ENCODE measurements around the gene FOXP1.
"Not testable (repeated sequence)": the region's sequence is repeated elsewhere in the genome, so short reads cannot be mapped to it uniquely, and the experiment has no call there.

Gene FOXP1

DNA sequence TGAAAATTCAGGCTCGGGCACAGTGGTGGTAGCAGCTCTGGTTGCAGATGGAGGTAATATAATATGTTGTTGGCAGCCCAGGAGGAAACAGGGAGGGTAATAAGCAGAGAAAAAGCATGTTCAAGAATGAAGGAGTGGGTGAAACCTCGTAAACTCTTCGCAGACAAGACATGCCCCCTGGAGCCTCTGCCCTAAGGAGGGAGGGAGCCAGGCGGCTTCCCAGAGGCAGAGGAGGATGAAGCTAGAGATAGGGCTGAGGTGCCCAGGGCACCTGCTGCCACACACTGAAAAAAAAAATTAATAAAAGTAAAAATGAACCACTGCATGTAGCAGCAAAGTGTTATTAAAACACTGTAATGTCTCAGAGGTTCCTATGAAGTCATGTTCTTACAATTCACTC lies 137.3 kb downstream of the FOXP1 start:
- no peaks in the 10 kb centered on the region for H3K9me3 Mint-ChIP-seq
- no peaks in the 10 kb centered on the region for H3K27me3 Mint-ChIP-seq
- H3K27ac Mint-ChIP-seq, result peak overlapping the region; percentile 91
- H3K4me1 Mint-ChIP-seq (ENCODE audit: low read depth), result peaks cover 99% of the 10 kb centered on the region
- H3K4me3 Mint-ChIP-seq, result no peak overlapping the region
- no peaks in the 10 kb centered on the region for H3K36me3 Mint-ChIP-seq (ENCODE audit: low read depth)

DNA sequence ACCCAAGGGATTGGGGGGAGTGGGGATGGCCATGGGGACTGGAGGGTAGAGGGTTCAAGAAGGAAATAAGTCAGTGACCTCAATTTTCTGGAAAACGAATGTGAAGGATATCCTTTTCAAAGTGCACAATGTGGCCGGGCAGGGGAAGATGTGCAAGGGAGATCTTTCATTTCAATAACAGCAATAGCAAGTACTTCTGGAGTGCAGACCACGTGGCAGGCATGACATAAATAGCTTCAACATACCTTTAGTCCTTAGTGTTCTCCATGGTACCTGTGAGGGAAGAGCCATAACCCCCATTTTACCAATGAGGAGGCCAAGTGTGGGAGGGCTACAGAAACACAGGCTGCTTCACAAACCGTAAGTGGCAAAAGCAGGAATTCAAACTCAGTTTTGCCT lies 138.7 kb downstream of the FOXP1 start:
- Mint-ChIP-seq H3K9me3 (no peaks in the 10 kb centered on the region), H3K27me3 (no peaks in the 10 kb centered on the region), H3K27ac (peak overlapping the region; percentile 100), H3K4me3 (peak overlapping the region; percentile 78), H3K36me3 (ENCODE audit: low read depth) (no peaks in the 10 kb centered on the region), H3K4me1 (ENCODE audit: low read depth) (peaks cover 99% of the 10 kb centered on the region)

DNA sequence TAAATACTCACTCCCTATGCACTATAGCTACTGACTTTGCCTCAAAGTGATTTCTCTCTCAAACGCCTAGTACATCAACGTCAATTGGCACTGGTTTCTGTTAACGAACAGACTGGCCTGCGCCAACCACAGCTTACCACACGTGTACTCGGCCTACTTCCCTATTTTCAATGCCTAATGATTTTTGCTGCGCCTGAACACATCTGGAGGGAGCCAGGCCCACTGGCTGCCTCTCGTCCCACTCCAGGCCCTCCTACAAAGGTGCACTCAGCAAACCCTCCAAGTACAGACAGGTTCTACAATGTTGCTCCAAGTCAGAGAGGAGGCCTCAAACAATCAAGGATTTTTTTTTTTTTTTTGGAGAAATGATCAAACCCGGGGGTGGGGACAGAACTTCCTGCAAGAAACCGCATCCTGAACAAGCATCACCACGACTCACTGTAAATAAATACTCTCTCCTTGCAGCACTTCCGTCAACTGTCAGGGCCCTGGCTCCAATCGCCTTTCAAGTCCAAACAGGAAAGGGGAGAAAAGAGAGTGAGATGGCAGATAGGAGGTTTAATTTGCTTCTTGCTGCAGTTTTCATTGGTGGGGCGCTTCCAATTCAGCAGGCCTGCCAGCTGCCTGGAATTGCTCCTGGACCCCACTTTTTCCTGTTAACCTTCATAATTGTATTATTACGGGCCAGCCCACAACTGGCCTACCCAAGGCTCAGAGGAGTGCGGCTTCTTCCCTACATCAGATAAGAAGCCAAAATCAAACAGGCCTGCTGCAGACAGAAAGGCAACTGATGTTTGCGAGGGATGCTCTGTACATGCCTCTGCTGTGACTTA lies 139.3 kb downstream of the FOXP1 start:
- H3K9me3 Mint-ChIP-seq, result no peaks in the 10 kb centered on the region
- H3K27ac Mint-ChIP-seq, result peak overlapping the region; percentile 100
- H3K4me1 Mint-ChIP-seq (ENCODE audit: low read depth), result peaks cover 99% of the 10 kb centered on the region

DNA sequence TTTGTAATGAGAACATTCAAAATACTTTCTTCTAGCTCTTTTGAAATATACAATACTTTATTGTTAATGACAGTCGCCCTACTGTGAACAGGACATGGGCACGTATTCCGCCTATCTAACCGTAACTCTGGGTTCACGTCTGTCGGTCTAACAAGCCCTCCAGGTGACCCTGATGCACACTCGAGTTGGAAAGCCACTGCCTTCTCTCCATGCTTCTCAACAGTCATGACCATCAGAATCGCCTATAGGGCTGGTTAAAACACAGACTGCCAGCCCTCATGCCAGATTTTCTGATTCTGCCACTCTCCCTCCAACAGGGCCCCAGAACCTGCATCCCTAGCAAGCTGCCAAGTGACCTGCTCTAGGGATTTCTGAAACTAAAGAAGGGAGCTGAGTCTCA lies 140.2 kb downstream of the FOXP1 start:
- Mint-ChIP-seq H3K27ac (peak overlapping the region; percentile 100), H3K4me3 (peak overlapping the region; percentile 58), H3K27me3 (no peaks in the 10 kb centered on the region), H3K36me3 (ENCODE audit: low read depth) (no peaks in the 10 kb centered on the region), H3K4me1 (ENCODE audit: low read depth) (peaks cover 99% of the 10 kb centered on the region), H3K9me3 (no peaks in the 10 kb centered on the region)

More for the DNA sequence above, 139.3 kb downstream of the FOXP1 start:
- Mint-ChIP-seq H3K4me3 (peak overlapping the region; percentile 78), H3K27me3 (no peaks in the 10 kb centered on the region), H3K36me3 (ENCODE audit: low read depth) (no peaks in the 10 kb centered on the region)

DNA sequence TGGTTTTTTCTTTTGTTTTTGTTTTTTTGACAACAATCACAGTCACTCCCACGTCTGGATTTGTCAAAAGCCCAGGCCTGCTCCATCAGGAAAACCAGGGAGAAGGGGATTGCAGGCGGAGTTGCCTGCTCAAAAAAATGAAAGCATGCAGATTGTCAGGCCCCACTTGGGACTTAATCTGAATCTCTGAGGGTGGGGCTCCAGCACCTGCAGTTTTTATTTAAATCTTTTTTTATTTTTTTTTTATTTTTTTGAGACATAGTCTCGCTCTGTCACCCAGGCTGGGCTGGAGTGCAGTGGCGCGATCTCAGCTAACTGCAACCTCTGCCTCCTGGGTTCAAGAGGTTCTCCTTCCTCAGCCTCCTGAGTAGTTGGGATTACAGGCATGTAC lies 140.9 kb downstream of the FOXP1 start:
- Mint-ChIP-seq H3K36me3 (ENCODE audit: low read depth) (no peaks in the 10 kb centered on the region), H3K9me3 (no peaks in the 10 kb centered on the region), H3K4me1 (ENCODE audit: low read depth) (peaks cover 99% of the 10 kb centered on the region), H3K27me3 (no peaks in the 10 kb centered on the region), H3K27ac (peak overlapping the region; percentile 100), H3K4me3 (peak overlapping the region; percentile 67)

DNA sequence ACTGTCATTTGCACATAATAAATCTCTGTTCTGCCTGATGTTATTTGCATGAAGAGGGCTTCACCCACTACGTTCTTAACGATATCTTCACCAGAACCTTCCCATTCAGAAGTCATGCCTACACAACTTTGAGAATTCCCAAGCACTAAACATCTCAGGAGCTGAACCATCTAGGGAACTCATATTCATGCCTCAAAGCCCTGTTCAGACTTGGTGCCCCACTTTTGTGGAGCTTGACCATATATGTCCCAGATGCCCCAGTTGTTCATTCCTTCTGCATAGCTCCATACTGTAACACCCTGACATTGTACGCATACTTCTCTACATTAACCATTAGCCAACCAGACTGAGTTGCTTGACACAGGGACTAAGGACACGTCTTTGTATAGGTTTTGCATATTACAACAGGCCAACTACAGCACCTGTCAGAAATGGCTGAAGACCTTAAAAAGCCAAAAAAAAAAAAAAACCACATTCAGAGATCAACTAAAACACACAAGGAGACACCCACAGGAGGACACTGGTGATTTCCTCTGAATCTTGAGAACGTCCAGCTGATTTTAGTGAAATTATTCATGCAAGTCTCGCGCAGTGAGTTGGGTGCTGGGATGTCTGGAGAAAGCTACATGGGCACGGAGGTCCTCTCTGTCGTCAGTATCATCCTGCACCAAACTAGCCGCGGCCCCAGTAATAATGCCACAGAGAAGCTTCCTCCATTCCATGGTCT lies 141.4 kb downstream of the FOXP1 start:
- Mint-ChIP-seq H3K27me3 (no peaks in the 10 kb centered on the region), H3K9me3 (no peaks in the 10 kb centered on the region), H3K4me1 (ENCODE audit: low read depth) (peaks cover 99% of the 10 kb centered on the region)

DNA sequence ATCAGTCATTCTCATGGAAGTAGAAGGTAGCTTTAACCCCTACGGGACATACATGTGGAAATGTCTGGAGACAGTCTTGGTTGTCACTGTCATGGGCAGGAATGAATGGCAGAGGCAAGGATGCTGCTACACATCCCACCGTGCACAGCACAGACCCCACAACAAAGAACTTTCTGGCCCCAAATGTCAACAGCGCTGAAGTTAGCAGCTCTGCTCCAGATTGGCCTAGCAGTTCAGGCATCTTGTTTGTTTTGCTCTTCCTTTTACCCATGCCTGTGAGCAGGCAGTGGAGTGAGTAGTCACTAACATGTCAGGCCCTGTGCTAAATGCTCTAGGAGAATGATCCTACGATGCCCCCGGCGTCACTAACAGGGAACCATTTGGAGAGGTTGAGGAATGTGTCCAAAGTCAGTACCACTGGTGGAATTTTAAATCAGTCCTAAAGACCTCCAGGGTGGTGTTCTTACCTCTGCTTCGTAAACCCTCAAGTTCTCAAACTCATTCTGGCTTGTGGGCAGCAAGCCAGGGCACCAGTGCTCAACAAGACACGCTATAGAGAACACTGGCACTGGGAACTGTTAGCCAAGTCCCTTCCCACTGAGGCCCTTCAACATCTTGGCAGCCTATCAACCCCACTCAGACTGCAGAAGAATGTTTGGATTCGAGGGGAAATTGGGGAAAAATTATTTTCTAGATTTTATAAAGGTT lies 142.2 kb downstream of the FOXP1 start:
- H3K4me1 Mint-ChIP-seq (ENCODE audit: low read depth), result peaks cover 99% of the 10 kb centered on the region
- peak overlapping the region; percentile 53 for H3K4me3 Mint-ChIP-seq
- peaks cover 2% of the 10 kb centered on the region for H3K36me3 Mint-ChIP-seq (ENCODE audit: low read depth)

More for the DNA sequence above, 141.4 kb downstream of the FOXP1 start:
- no peaks in the 10 kb centered on the region for H3K36me3 Mint-ChIP-seq (ENCODE audit: low read depth)
- peak overlapping the region; percentile 67 for H3K4me3 Mint-ChIP-seq
- H3K27ac Mint-ChIP-seq, result peak overlapping the region; percentile 95

DNA sequence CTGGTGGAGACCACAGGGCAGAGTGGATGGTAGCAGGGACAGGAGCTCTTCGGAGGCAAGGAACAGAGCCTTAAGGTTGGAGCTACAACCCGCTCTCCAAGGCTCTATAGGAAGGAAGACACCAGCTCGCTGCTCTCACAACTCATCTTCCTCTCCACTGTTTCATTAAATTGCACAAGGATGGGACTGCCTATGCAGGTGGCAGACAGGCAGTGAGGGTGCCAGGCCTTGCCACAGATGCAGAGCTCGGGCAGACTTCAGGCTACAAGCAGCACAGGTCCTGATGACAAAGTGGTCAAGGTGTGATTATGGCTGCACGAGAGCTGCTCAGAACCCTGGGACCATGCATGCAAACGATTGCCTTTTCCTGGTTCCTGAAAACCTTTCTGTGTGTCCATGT lies 144.6 kb downstream of the FOXP1 start:
- Mint-ChIP-seq H3K27me3 (no peaks in the 10 kb centered on the region), H3K4me3 (no peak overlapping the region), H3K36me3 (ENCODE audit: low read depth) (peaks cover 11% of the 10 kb centered on the region), H3K9me3 (no peaks in the 10 kb centered on the region), H3K4me1 (ENCODE audit: low read depth) (peaks cover 93% of the 10 kb centered on the region), H3K27ac (no peak overlapping the region)

More for the DNA sequence above, 142.2 kb downstream of the FOXP1 start:
- Mint-ChIP-seq H3K27ac (peak overlapping the region; percentile 95), H3K27me3 (no peaks in the 10 kb centered on the region), H3K9me3 (no peaks in the 10 kb centered on the region)

DNA sequence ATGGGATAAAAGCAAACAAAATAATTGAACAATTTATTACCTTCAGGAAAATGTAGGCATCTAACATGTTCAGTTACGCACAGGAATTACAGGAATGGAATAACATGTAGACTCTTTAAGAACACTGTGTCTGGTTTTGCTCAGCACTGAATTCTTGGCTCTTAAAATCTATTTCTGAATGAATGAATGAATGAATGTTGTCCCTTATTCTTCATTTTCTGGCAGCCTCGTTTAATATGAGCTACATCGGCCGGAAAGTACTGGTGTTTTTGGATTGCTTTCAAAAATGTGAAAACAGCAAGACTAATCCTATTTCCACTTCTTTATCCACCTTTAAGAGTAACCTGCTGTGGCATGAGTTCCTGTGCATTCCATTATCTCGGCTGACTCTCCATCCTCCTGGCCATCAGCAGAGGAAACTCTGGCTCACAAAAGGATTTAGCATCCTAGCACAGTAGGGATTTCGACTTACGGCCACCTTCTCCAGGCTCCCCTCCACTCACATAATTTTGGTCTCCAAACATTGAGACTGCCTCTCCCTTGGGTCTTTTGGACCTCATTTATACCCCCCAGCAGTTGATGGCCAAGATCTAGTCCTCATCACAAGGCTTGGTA lies 145.3 kb downstream of the FOXP1 start:
- Mint-ChIP-seq H3K9me3 (no peaks in the 10 kb centered on the region), H3K27ac (peak overlapping the region; percentile 26), H3K27me3 (no peaks in the 10 kb centered on the region), H3K4me1 (ENCODE audit: low read depth) (peaks cover 93% of the 10 kb centered on the region), H3K4me3 (no peak overlapping the region), H3K36me3 (ENCODE audit: low read depth) (peaks cover 11% of the 10 kb centered on the region)

DNA sequence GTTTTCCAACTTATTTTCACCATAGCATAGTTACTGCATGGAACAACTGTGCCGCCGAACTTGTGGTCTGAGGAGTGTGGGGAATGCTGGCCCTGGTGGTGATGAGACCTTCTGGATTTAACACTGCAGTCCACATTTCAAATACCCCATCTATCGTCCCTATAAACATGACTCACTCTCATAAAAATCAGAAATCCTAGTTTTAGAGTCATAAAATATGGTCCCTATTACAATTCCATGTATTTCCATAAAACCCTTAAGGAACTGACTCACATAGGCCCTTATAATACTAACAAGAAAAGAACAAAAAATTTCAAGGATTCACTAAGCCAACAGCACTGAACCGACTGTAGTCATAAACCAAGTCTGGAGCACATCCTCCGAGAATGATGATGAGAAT lies 147.2 kb downstream of the FOXP1 start:
- Mint-ChIP-seq H3K4me1 (ENCODE audit: low read depth) (peaks cover 93% of the 10 kb centered on the region), H3K4me3 (no peak overlapping the region), H3K36me3 (ENCODE audit: low read depth) (peaks cover 11% of the 10 kb centered on the region), H3K27ac (peak overlapping the region; percentile 49), H3K9me3 (no peaks in the 10 kb centered on the region), H3K27me3 (no peaks in the 10 kb centered on the region)

DNA sequence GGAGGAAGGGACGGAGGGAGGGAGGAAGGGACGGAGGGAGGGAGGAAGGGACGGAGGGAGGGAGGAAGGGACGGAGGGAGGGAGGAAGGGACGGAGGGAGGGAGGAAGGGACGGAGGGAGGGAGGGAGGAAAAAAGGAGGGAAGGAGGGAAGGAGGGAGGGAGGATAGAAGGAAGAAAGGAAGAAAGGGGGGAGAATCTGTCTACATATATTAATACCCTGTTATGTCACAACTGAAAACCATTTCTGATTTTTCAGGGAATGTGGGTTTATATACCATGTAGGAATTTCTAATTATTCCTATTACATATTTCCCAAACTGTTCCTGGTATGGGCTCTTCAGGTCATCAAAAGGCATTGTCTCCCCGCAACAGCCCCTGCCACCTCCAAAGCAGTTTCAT lies 147.7 kb downstream of the FOXP1 start:
- H3K4me3 Mint-ChIP-seq, H3K27me3 Mint-ChIP-seq, H3K9me3 Mint-ChIP-seq: not testable (repeated sequence)
- H3K36me3 Mint-ChIP-seq (ENCODE audit: low read depth), result peaks cover 11% of the 10 kb centered on the region
- peaks cover 93% of the 10 kb centered on the region for H3K4me1 Mint-ChIP-seq (ENCODE audit: low read depth)
- peak overlapping the region; percentile 49 for H3K27ac Mint-ChIP-seq

DNA sequence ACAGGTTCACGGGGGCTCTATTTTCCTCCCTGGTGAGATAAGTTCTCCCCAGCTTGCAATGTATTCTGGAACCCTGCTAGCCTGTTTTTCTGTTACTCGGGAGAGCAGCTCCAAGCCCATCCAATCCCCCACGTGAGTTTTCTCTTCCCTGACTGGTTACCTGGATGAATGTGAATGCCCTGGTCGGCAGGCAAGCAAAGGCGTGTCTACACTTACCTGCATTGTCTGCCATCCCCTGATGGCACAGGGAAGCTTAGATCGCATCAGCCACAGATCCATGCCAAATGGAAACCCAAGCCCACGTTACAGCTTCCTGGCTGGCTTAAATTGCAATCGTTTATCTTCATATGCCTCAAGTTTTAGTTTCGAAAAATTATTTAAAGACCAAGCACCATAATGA lies 149.9 kb downstream of the FOXP1 start:
- H3K36me3 Mint-ChIP-seq (ENCODE audit: low read depth), result peaks cover 11% of the 10 kb centered on the region
- no peaks in the 10 kb centered on the region for H3K27me3 Mint-ChIP-seq
- peak overlapping the region; percentile 94 for H3K27ac Mint-ChIP-seq
- H3K9me3 Mint-ChIP-seq, result no peaks in the 10 kb centered on the region
- H3K4me3 Mint-ChIP-seq, result no peak overlapping the region
- peaks cover 93% of the 10 kb centered on the region for H3K4me1 Mint-ChIP-seq (ENCODE audit: low read depth)

DNA sequence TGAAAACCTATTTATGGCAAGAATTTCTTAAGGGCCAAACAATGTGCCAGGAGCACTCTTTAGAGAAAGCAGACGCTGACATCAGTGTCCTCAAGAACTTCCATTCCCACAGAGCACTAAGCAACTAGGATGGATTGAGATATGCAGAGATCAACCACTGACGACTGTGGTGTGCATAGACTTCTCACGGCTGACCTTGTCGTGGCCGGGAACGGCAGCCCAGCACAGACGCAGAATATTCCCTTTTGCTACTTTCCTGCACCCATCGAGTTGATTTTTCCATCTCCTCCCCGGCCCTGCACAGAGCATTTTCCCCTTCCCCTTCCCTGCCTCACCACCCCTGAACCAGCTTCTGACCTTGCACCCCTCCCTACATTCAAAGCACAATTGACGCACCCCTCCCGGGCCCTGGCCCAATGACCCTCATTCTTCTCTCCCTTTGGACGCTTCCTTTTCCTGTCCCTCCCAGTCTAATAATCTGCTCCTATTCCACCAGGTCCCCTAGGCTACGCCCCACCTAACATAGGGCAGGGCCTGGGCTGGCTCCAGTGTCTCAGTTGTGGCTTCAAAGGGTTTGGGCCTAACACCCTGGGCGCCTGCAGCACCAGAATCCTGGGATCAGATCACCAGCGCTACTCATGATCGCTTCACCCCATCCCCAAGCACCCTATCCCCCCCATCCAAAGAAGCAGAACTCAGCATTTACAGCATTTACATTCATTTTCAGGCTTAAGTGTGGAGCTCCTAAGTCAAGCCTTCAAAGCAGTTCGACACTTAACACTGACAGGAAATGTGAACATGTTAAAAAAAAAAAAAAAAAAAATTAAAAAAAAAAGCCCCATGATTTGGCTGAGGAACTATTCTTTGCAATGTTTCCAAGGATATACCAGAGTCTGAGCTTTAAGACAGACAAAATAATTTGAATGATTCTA lies 151.2 kb downstream of the FOXP1 start:
- no peaks in the 10 kb centered on the region for H3K9me3 Mint-ChIP-seq
- H3K4me3 Mint-ChIP-seq, result peak overlapping the region; percentile 40
- peaks cover 93% of the 10 kb centered on the region for H3K4me1 Mint-ChIP-seq (ENCODE audit: low read depth)
- peak overlapping the region; percentile 94 for H3K27ac Mint-ChIP-seq
- H3K36me3 Mint-ChIP-seq (ENCODE audit: low read depth), result peaks cover 11% of the 10 kb centered on the region
- no peaks in the 10 kb centered on the region for H3K27me3 Mint-ChIP-seq
